ENCODE results near the gene AMOTL1. TPM values are rescaled to one million over a fixed set of nuclear protein-coding genes. Genes with fewer than 3 reads are reported as not detected.

Gene AMOTL1
- total and polyA plus RNA-seq, 2 of the 8 experiments (the other 6 are each of a cell fraction or from before 2014, with no cell fraction given) = 9.0 to 27.6 TPM

GRCh38 chr11:94728541-94728940 is 39.6 kb upstream of the AMOTL1 start (continued):
- TF ChIP-seq BACH1 (IDR thresholded peaks at IDR 0.05; ENCODE audit: low read length) (no peak), E2F6 (IDR thresholded peaks at IDR 0.05) (no peak), SP1 (IDR thresholded peaks at IDR 0.05; ENCODE audit: low read depth, low read length) (no peak), RNF2 (IDR thresholded peaks at IDR 0.05; ENCODE audit: borderline replicate concordance, low read depth, low read length, missing control alignments, poor library complexity, severe bottlenecking) (no peak), SP4 (IDR thresholded peaks at IDR 0.05; ENCODE audit: low read length) (no peak)
